GM18951 (cell line): ENCODE data around the gene ERC2.

Experiments
- POLR2A ChIP-seq: IDR thresholded peaks from 4 replicates; pipeline ENCODE4 v1.6.1; 2011; ENCODE audit warnings: mild to moderate bottlenecking; ENCODE audit not compliant: insufficient read length, insufficient read depth; ENCODE audit errors: extremely low read depth
- in situ Hi-C: fragments of 300-500 bp; cut with MboI; formaldehyde crosslinking; loops from one replicate; pipeline ENCODE4 v1.12.0; 2022; ENCODE audit warnings: low sequenced_read_pairs, mixed read lengths, inconsistent platforms; ENCODE audit not compliant: unreplicated experiment

ERC2 gene

DNA sequence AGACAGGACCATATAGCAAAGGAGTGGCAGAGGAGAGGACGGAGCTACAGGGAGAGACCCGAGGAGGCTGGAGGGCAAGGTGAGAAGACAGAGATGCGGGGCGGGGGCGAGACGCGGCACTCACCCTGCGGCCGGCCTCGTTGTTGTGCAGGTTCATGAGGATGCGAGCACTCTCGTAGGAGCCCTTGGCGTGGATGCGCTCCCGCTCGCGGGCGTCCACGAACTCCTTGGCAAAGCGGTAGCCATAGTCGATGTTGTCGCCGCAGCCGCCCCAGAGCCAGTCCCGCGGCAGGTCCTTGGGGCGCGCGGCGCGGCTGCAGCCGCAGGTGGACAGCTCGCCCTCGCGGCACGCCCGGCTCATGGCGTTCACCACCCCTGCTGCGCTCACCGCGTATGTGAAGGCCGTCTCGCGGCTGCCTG lies 994.0 kb downstream of the ERC2 start:
- in situ Hi-C loops: no loop called here
- no peak for TF ChIP-seq POLR2A

DNA sequence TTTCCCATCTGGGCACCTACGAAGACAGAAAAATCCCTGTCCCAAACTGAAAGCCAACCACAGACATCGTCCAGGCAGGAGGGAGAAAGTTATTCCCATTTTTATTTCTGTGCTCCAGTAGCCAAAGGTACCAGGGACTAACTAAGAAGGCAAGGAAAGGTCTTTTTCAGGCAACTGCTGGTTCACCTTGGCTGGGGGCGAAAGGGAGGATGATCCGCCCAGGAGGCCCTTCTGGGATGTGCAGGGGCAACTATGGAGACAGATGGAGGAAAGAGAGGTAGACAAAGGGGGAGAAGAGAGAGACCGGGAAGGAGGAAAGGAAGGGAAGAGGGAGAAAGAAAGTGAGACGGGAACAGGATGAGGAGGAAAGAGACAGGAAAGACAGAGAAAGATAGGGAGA lies 994.5 kb downstream of the ERC2 start:
- in situ Hi-C loops: no loop called here
- no peak for TF ChIP-seq POLR2A

DNA sequence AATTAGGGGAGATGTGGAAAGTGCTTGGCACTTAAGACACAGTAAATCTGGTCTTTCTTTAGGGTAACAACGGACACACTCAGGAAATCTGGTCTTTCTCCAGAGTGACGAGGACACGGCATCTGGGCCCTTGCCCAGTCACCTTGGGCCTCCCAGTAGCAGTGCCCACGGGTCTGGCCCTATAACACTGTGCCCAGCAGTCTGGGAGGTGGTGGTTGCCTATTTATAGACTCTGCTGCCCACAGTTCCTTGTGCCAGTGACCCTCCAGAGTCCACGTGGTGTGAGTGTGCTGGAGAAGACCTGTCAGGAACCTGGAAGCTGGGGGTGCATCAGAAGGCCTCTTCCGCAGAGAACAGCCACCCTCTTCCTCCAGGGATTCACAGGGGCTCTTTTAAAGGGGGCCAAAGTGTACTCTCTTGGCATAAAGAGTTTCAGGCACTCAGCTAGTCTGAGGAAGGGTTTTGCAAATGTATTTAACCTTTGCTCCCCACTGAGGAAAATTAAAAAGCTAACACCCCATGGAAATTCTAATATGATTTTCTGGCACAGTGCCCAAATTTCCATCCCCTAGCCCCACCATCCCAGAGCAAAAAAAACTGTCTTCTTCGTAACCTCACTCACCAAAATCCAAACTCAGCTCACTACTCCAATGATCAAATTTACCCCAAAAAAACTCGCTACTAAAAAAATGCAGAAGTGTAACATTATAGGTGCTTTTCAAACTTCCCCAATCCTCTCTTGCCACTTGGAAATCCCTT lies 996.6 kb downstream of the ERC2 start:
- in situ Hi-C loops: no loop called here
- TF ChIP-seq POLR2A: no peak

DNA sequence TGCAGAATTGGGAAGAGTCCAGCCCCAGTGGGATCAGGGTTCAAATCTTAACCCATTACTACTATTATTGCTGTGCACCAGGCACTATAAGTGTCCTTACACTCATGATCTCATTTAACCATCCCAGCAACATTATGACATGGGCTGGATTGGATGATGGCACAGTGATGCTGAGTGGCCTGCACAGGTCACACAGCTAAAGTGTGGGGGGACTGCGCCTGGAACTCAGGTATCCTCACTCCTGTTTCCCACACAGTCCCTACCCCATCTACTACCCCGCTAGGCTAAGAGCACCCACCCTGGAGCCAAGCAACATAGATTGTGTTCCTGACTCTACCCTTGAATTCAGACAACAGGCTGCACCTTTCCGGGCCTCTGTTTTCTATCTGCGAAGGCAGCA lies 997.2 kb downstream of the ERC2 start:
- no peak for TF ChIP-seq POLR2A
- in situ Hi-C loops: no loop called here

- in situ Hi-C loops: no loop called here
- TF ChIP-seq POLR2A: no peak
Observed at GRCh38 chr3:55469957-55470526, 998.2 kb downstream of the ERC2 start.

- TF ChIP-seq POLR2A: no peak
- in situ Hi-C loops: no loop called here
Observed at GRCh38 chr3:55468251-55468650, 1000.0 kb downstream of the ERC2 start.

GRCh38 chr3:55467099-55467498 lies 1001.2 kb downstream of the ERC2 start:
- in situ Hi-C loops: no loop called here

DNA sequence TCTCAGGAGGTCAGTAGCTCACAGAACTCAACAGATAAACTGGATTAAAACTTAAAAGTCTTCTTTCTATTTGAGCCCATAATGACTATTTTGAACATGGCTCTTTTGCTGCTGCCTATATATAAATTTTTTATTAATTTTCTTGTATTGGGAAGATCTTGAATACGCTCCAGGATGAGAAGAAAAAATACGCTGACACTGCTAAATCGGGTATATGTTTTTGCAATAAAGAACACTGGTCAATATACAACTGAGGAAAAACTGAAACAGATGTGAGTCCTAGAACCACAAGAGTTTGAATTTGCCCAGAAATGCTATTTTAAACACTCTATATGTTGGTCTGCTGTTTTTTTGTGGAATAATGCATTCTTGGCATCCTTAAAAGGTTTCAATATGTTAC lies 1001.7 kb downstream of the ERC2 start:
- no peak for TF ChIP-seq POLR2A
- in situ Hi-C loops: no loop called here

More at GRCh38 chr3:55467099-55467498, 1001.2 kb downstream of the ERC2 start:
- no peak for TF ChIP-seq POLR2A

- no peak for TF ChIP-seq POLR2A
- in situ Hi-C loops: no loop called here
Observed at GRCh38 chr3:55461896-55462295, 1006.4 kb downstream of the ERC2 start.

- in situ Hi-C loops: no loop called here
- no peak for TF ChIP-seq POLR2A
Observed at GRCh38 chr3:55459838-55460237, 1008.4 kb downstream of the ERC2 start.
